NCI-H2196 treated with DMSO at 0.1 percent for 48 hours (cell line): ENCODE data around the gene CRYBB2.
"Not testable (repeated sequence)": the region's sequence is repeated elsewhere in the genome, so short reads cannot be mapped to it uniquely, and the experiment has no call there.

Experiments
- DNase-seq: peaks from one replicate; lab custom pipeline; 2025; ENCODE audit not compliant: unreplicated experiment; lab: John Stamatoyannopoulos, UW

CRYBB2 gene

GRCh38 chr22:25219211-25219689 is at the start of gene CRYBB2:
Gene CRYBB2 (plus strand): TSS chr22:25219639. CDS start chr22:25221430, 1,791 bp downstream.
- no peak for DNase-seq

- DNase-seq: no peak
Observed at GRCh38 chr22:25170426-25170980, 48.9 kb upstream of the CRYBB2 start.

- DNase-seq: no peak
Observed at GRCh38 chr22:25172153-25172552, 47.3 kb upstream of the CRYBB2 start.

GRCh38 chr22:25174156-25174887 is 45.1 kb upstream of the CRYBB2 start:
- DNase-seq: no peak

- no peak for DNase-seq
Observed at GRCh38 chr22:25174888-25175411, 44.5 kb upstream of the CRYBB2 start.

- DNase-seq: no peak
Observed at GRCh38 chr22:25176175-25176574, 43.3 kb upstream of the CRYBB2 start.

GRCh38 chr22:25176799-25177198 is 42.6 kb upstream of the CRYBB2 start:
- DNase-seq: no peak

- DNase-seq: no peak
Observed at GRCh38 chr22:25177226-25177625, 42.2 kb upstream of the CRYBB2 start.

- no peak for DNase-seq
Observed at GRCh38 chr22:25177895-25178294, 41.5 kb upstream of the CRYBB2 start.

- DNase-seq: not testable (repeated sequence)
Observed at GRCh38 chr22:25178348-25178747, 41.1 kb upstream of the CRYBB2 start.

- DNase-seq: not testable (repeated sequence)
Observed at GRCh38 chr22:25178869-25179631, 40.4 kb upstream of the CRYBB2 start.

GRCh38 chr22:25182131-25183110 is 37.0 kb upstream of the CRYBB2 start:
- DNase-seq: no peak

GRCh38 chr22:25183949-25184619 is 35.4 kb upstream of the CRYBB2 start:
- no peak for DNase-seq

GRCh38 chr22:25186140-25186539 is 33.3 kb upstream of the CRYBB2 start:
- DNase-seq: no peak

- DNase-seq: no peak
Observed at GRCh38 chr22:25187469-25187868, 32.0 kb upstream of the CRYBB2 start.

GRCh38 chr22:25192406-25192805 is 27.0 kb upstream of the CRYBB2 start:
- no peak for DNase-seq

GRCh38 chr22:25193130-25193529 is 26.3 kb upstream of the CRYBB2 start:
- no peak for DNase-seq

- no peak for DNase-seq
Observed at GRCh38 chr22:25193548-25193947, 25.9 kb upstream of the CRYBB2 start.

GRCh38 chr22:25196326-25196725 is 23.1 kb upstream of the CRYBB2 start:
- no peak for DNase-seq

- no peak for DNase-seq
Observed at GRCh38 chr22:25197340-25197739, 22.1 kb upstream of the CRYBB2 start.
